ENCODE measurements around the gene RELCH. TPM values are rescaled to one million over a fixed set of nuclear protein-coding genes. Genes with fewer than 3 reads are reported as not detected.

Gene RELCH
- polyA plus RNA-seq, 1 experiment = 8.2 TPM

- no peak for DNase-seq (ENCODE audit: low read depth)
- Histone ChIP-seq H3K36me3 (ENCODE audit: control insufficient read depth, insufficient read depth, low read length) (peaks cover 1% of the 10 kb centered on the region; the same call in 1 of the 2 replicates), H3K4me3 (ENCODE audit: low read depth, low read length) (no peak overlapping the region), H3K27me3 (ENCODE audit: control insufficient read depth, insufficient read depth, low read length) (no peaks in the 10 kb centered on the region)
- ChIA-PET POLR2A (no interaction called here), CTCF (interaction anchor here (0.7 to 2.1 kb wide), 2 partner anchors 9 to 329 kb away, joined by 3 to 14 read pairs; no protein-coding TSS in a partner anchor)
- TF ChIP-seq CTCF (IDR thresholded peaks at IDR 0.05; ENCODE audit: insufficient read depth, low read depth, low read length) = no peak
Measured at GRCh38 chr18:62258616-62259015, 71.6 kb downstream of the RELCH start.

- no peak for TF ChIP-seq CTCF (IDR thresholded peaks at IDR 0.05; ENCODE audit: insufficient read depth, low read depth, low read length)
- ChIA-PET CTCF (interaction anchor here (1.0 to 2.3 kb wide), 2 partner anchors 13 to 16 kb away, joined by 3 to 14 read pairs; no protein-coding TSS in a partner anchor), POLR2A (no interaction called here)
- H3K4me3 ChIP-seq (ENCODE audit: low read depth, low read length) = no peak overlapping the region
- H3K36me3 ChIP-seq (ENCODE audit: control insufficient read depth, insufficient read depth, low read length) = peaks cover 1% of the 10 kb centered on the region; the same call in 1 of the 2 replicates
- no peak for DNase-seq (ENCODE audit: low read depth)
- H3K27me3 ChIP-seq (ENCODE audit: control insufficient read depth, insufficient read depth, low read length) = no peaks in the 10 kb centered on the region
Measured at GRCh38 chr18:62262061-62262460, 75.0 kb downstream of the RELCH start.

GRCh38 chr18:62264984-62265383 lies 77.9 kb downstream of the RELCH start:
- Histone ChIP-seq H3K4me3 (ENCODE audit: low read depth, low read length) (no peak overlapping the region), H3K27me3 (ENCODE audit: control insufficient read depth, insufficient read depth, low read length) (no peaks in the 10 kb centered on the region), H3K36me3 (ENCODE audit: control insufficient read depth, insufficient read depth, low read length) (peaks cover 1% of the 10 kb centered on the region; the same call in 1 of the 2 replicates)
- ChIA-PET CTCF (interaction anchor here (0.6 kb wide), 1 partner anchor 16 kb away, joined by 3 read pairs; no protein-coding TSS in a partner anchor), POLR2A (no interaction called here)
- TF ChIP-seq CTCF (IDR thresholded peaks at IDR 0.05; ENCODE audit: insufficient read depth, low read depth, low read length) = no peak
- DNase-seq (ENCODE audit: low read depth) = no peak

- Histone ChIP-seq H3K4me3 (ENCODE audit: low read depth, low read length) (no peak overlapping the region), H3K27me3 (ENCODE audit: control insufficient read depth, insufficient read depth, low read length) (no peaks in the 10 kb centered on the region), H3K36me3 (ENCODE audit: control insufficient read depth, insufficient read depth, low read length) (no peaks in the 10 kb centered on the region)
- no peak for TF ChIP-seq CTCF (IDR thresholded peaks at IDR 0.05; ENCODE audit: insufficient read depth, low read depth, low read length)
- DNase-seq (ENCODE audit: low read depth) = no peak
- ChIA-PET CTCF (no interaction called here), POLR2A (no interaction called here)
Measured at GRCh38 chr18:62277045-62277444, 90.0 kb downstream of the RELCH start.

- no peak for DNase-seq (ENCODE audit: low read depth)
- no peak for TF ChIP-seq CTCF (IDR thresholded peaks at IDR 0.05; ENCODE audit: insufficient read depth, low read depth, low read length)
- CTCF ChIA-PET = no interaction called here
- Histone ChIP-seq H3K36me3 (ENCODE audit: control insufficient read depth, insufficient read depth, low read length) (no peaks in the 10 kb centered on the region), H3K4me3 (ENCODE audit: low read depth, low read length) (no peak overlapping the region), H3K27me3 (ENCODE audit: control insufficient read depth, insufficient read depth, low read length) (no peaks in the 10 kb centered on the region)
- POLR2A ChIA-PET = no interaction called here
Measured at GRCh38 chr18:62279561-62279960, 92.5 kb downstream of the RELCH start.
